COR-L47 (cell line): ENCODE measurements around the gene ZBTB7C.

Source experiments
- DNase-seq: peaks from one replicate; lab custom pipeline; 2025; lab: John Stamatoyannopoulos, UW

The ZBTB7C gene

DNA sequence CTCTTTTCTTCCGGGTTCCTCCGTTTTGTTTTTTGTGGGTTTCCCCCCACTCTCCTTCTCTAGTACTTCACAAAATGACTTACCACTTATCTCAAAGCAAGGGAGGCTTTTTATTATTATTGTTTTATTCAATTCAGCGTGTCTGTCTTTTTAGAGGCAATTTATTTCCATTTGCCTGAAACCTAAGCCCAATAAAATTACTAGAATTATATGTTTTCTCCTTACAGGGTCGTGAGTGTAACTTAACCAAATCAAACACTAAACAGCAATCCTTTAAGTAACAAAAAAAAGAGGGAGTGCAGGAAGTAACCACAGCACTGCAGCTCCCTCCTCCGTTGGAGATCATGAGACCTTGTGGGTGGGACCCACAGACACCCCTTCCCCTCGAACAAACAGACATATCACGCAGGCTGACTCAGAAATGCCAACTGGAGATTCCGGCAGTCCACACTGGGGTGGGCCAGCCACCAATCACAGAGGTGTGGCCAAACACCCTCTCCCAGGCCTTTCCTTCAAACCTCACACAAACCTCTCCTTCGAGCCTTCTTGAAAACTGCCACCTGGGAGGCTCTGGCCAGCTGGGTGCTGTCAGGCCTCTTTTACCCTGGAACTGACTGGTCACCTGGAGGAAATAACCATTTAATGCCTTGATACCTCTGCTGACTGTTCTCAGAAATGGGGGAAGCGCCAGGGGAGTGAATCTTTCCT lies 271.7 kb downstream of the ZBTB7C start:
- no peak for DNase-seq

- peak; percentile 43 for DNase-seq
Observed at GRCh38 chr18:48136827-48137373, 272.3 kb downstream of the ZBTB7C start.

DNA sequence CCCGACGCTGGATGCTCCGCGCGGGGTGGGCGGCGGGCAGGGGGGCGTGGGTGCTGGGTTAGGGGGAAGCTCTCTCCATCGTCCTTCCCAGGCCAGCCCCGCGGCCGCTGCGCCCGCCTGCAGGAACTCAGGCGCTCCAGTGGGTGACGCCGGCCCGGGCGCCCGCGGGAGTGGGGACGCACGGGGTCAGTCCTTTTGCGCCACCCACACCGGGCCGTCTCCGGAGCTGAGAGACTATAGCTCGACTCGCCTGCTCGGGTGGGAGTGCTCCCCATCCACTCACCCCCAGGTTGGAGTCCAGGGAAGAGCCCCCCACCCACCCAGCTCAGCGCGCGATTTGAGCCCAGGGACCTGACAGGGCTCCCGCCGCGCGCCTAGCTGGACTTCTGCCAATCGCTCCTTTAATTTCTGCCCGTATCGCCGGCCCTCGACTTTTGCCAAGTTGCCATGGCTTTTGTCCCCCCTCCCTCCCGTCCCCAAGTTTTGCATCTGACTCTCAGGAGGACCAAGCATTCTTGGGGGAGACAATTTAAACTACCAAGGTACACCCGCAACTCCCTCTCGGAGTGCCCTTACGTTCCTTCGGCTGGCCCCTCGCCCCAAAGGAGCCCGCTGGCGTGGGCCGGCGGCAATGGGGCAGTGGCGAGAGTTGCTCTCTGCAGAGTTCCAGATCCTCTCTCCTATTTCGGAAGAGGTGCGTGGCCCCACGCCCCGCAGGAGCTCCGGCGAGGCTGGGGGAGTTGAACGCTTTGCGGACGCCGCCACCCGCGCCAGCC lies 272.9 kb downstream of the ZBTB7C start:
- DNase-seq: peak; percentile 80

- DNase-seq: no peak
Observed at GRCh38 chr18:48135436-48135966, 273.7 kb downstream of the ZBTB7C start.

- no peak for DNase-seq
Observed at GRCh38 chr18:48134609-48135008, 274.6 kb downstream of the ZBTB7C start.

- DNase-seq: peak; percentile 98
Observed at GRCh38 chr18:48133671-48134251, 275.4 kb downstream of the ZBTB7C start.

GRCh38 chr18:48132797-48133655 lies 276.2 kb downstream of the ZBTB7C start:
- no peak for DNase-seq

DNA sequence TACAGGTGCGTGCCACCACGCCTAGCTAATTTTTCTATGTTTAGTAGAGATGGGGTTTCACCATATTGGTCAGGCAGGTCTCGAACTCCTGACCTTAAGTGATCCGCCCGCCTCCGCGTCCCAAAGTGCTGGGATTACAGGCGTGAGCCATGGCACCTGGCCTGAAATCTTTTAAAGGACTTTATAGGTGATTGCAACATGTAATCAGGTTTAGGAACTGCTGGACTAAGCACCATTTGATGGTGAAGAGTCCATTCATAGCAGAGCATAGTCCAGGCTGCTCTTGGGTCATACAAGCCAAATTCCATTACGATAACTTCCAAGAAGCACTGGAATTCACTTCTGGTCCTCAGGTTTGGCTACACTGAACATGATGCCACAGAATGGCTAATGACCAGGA lies 278.1 kb downstream of the ZBTB7C start:
- DNase-seq: no peak

GRCh38 chr18:48129621-48130082 lies 279.5 kb downstream of the ZBTB7C start:
- DNase-seq: no peak

GRCh38 chr18:48127606-48128005 lies 281.6 kb downstream of the ZBTB7C start:
- no peak for DNase-seq

DNA sequence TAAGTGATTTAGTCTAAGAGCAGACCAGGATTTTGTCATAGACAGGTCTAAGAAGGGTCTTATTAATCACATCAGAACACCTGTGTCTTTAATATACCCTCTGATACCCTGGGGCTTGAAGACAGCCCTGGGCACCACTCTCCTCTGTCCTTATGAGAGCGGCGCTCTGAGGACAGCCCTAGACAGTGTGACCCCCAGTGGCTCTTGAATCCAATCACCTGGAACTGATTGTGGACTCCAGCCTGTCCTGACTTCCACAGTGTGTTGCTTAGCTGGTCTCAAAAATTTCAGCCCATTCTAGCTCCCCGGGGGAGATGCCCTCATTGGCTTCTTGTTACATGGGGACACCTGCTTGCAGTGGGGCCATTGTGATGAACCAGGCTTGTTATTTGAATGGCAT lies 282.9 kb downstream of the ZBTB7C start:
- DNase-seq: no peak

- DNase-seq: no peak
Observed at GRCh38 chr18:48125724-48126123, 283.5 kb downstream of the ZBTB7C start.

DNA sequence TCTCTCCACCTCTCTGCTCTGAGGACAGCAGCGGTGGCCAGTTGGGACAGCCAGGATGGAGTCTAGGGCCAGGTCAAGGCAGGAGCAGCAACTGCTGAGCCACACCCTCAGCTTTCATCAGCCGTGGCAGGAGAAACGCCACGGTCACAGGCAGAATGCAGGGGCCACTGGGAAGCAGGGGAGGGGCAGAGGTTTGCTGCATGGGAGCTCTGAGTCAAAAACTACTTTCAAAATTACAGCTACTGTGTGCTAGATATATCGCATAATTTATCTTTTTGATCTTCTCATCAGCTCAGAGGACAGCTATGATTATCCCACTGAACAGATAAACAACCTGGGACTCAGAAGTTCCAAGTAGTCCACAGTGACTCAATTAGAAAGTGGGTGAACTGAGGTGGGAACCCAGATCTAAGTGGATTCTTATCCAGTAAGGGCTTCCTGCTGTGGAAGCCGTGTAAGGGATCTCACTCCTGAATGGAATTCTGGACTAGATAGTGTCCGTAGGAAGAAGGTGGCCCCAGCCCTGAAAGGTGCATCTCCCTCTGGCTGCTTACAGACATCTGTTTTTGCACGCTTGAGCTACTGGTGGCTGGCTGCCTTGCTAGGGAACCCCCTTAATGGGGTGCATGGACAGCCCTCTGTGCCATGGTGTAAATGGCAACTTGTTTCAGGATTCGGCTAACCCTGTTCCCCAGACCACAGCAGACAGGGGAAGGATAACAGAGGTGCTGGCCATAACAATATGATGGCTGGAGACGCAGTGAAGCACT lies 284.1 kb downstream of the ZBTB7C start:
- no peak for DNase-seq

GRCh38 chr18:48123941-48124340 lies 285.2 kb downstream of the ZBTB7C start:
- DNase-seq: no peak

DNA sequence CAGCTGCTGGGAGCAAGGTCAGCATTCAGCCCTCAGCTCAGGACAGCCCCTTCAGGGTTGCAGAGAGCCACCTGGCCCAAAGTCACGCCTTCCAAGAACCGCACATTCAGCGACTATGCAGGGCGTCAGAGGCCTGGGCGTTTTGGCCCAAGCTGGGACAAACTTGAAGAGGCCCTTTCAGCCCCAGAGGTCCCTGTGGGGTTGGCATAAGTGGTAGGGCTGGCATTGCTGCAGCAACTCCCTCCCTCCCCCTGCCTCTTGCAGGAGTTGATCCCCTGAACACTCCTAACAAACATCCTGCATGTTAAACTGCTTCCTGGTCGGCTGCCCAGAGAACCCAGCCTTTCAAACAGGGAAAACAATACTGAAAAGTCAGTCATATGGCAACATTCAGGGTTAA lies 285.9 kb downstream of the ZBTB7C start:
- DNase-seq: no peak

GRCh38 chr18:48122816-48123215 lies 286.4 kb downstream of the ZBTB7C start:
- DNase-seq: no peak

DNA sequence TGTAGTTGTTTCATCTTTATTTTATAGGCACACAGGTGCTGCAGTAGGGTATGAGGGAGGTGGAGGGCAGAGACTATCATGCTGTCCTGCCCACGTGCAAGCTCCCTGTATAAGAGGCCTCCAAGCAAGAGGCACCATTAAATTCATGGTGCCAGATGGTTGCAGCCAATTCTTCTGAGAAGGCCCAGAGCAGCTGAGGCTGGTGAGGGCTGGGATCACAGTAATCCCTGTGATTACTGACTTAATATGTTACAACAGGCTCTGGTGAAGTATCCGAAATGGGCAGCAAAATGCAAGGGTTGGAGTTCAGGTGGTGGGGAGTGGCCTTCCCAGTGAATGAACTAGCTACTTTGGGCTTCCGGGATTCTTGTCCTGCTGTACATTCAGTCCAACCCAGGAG lies 286.8 kb downstream of the ZBTB7C start:
- DNase-seq: no peak

GRCh38 chr18:48121752-48122151 lies 287.4 kb downstream of the ZBTB7C start:
- no peak for DNase-seq

DNA sequence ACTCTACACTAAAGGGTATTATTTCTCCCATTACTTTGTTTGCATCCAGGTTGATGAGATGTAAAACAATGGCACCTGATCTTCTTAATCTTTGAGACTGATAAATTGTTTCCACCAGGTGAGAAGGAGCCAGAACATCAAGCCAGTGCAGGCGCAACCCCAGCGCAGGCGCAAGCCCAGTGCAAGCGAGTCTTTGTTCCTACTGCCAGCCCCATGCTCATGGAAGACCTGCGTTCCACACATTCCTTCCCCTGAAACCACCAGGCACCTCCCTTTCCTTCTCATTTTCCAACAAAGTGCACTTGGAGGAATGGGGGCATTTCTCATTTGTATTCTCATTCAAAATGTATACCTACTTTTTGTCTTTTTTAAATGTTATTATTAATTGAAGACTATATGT lies 290.0 kb downstream of the ZBTB7C start:
- DNase-seq: no peak

DNA sequence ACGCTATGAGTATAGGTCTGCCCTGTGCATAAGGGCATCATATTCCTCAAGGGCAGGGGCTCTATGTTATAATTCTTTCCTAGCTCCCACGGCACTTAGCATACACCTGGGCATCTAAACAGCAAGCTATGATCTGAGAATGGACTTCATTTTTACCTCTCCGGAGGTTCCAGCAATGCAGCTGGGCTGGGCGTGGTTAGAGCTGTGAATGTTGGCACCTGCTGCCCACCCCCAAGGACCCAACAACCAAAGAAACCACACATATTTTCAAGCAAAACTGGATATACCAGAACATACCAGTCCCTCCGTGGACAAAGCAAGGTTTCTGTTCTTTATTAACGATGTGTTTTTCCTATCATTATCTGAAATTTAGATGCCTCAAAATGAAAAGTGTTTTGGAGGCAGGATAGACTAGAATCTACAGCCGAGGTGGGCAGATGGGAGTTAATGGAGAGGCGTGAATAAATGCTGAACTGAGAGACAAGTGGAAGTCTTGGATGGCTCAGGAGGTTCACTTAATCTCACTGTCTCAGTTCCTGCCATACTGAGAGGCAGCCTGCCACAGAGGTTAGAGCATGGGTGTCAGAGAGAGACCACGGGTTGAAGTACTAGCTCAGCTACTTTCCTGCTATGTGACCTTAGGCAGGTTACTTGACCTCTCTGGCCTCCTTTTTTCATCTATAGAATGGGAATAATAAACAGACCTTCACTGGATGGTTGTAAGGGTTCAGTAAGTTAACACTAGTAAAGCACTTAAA lies 292.1 kb downstream of the ZBTB7C start:
- DNase-seq: no peak
